Tibial nerve (tissue), 4 donors: ENCODE data around the gene CHTF18. TPM values are rescaled to one million over a fixed set of nuclear protein-coding genes. Genes with fewer than 3 reads are reported as not detected.

ENCODE experiments used
- DNase-seq, 2 donors: peaks; one replicate each; pipeline ENCODE4 v3.0.0-alpha.2; 2019; ENCODE audit warnings: low spot score in 2 of 2
- H3K27ac ChIP-seq, 4 donors: fragments of 200-600 bp; sonication (generic) in 3 of 4; one replicate each; pipeline ENCODE4 v1.5.1; 2017 to 2019; ENCODE audit warnings: mild to moderate bottlenecking in 1 of 4
- H3K27me3 ChIP-seq, 2 donors: fragments of 200-600 bp; sonication (generic) in 1 of 2; one replicate each; pipeline versions ENCODE4 v1.5.1 to v1.6.0; 2017 to 2019
- H3K36me3 ChIP-seq, 3 donors: fragments of 200-600 bp; sonication (generic); one replicate each; pipeline ENCODE4 v1.5.1; 2018 to 2019
- H3K4me1 ChIP-seq, 4 donors: fragments of 200-600 bp; sonication (generic) in 3 of 4; one replicate each; pipeline ENCODE4 v1.5.1; 2017 to 2019
- H3K4me3 ChIP-seq, 4 donors: fragments of 200-600 bp; sonication (generic) in 3 of 4; one replicate each; pipeline ENCODE4 v1.5.1; 2017 to 2019; ENCODE audit warnings: mild to moderate bottlenecking in 1 of 4, moderate library complexity in 1 of 4
- H3K9me3 ChIP-seq, 4 donors: fragments of 200-600 bp; sonication (generic) in 3 of 4; one replicate each; pipeline ENCODE4 v1.5.1; 2017 to 2019
- CTCF ChIP-seq, 5 experiments: fragments of 200-600 bp in 3 of 5; fragments of 450-650 bp in 2 of 5; sonication (generic) in 3 of 5; IDR thresholded peaks; one replicate each; pipeline ENCODE4 v1.5.1; 2016 to 2019; ENCODE audit warnings: antibody characterized with exemption in 5 of 5, mild to moderate bottlenecking in 3 of 5, moderate library complexity in 2 of 5
- EP300 ChIP-seq, 2 donors: sonication (generic); formaldehyde crosslinking; IDR thresholded peaks; one replicate each; pipeline ENCODE4 v1.6.1; 2017; ENCODE audit warnings: antibody characterized with exemption in 2 of 2, mild to moderate bottlenecking in 1 of 2
- POLR2A ChIP-seq, 2 donors: fragments of 450-650 bp; IDR thresholded peaks; one replicate each; pipeline ENCODE4 v1.6.1; 2017; ENCODE audit warnings: antibody characterized with exemption in 2 of 2, mild to moderate bottlenecking in 2 of 2, moderate library complexity in 2 of 2
- WGBS, 2 donors: methylation state at CpG; one replicate each; pipeline ENCODE4 v1.1.5; 2018; 5-methylcytosine and 5-hydroxymethylcytosine counted together
- small RNA-seq: library from RNA; depleted of rRNA; stranded (forward); fragments of <200 nt; gene quantifications from one replicate; pipeline ENCODE3, GENCODE V24; 2016
- total RNA-seq, 4 donors: library from RNA; depleted of rRNA; stranded (reverse); fragments of >200 nt; gene quantifications; one replicate each; pipeline ENCODE4 v1.1.0, GENCODE V29; 2016

The CHTF18 gene
- total RNA-seq, 4 donors from 2014 or later, result 6.1 to 57.5 (median 17.7) TPM

- H3K27me3 ChIP-seq, result peaks cover 0 to 17% of the 10 kb centered on the region in 2 donors
- H3K27ac ChIP-seq, result no peak overlapping the region
- DNase-seq, result no peak
- WGBS, 2 donors, result 91 to 92% methylated on average over 40 to 48 of the region's 48 CpGs
- H3K4me3 ChIP-seq, result no peak overlapping the region
- no peaks in the 10 kb centered on the region for H3K36me3 ChIP-seq
- TF ChIP-seq POLR2A (IDR thresholded peaks at IDR 0.05) (no peak), CTCF (IDR thresholded peaks at IDR 0.05) (no peak), EP300 (IDR thresholded peaks at IDR 0.05) (no peak)
- H3K9me3 ChIP-seq, result no peaks in the 10 kb centered on the region
- no peaks in the 10 kb centered on the region for H3K4me1 ChIP-seq
Measured at GRCh38 chr16:844638-845350, 56.4 kb downstream of the CHTF18 start.

GRCh38 chr16:845351-845745 is 56.9 kb downstream of the CHTF18 start:
- H3K27ac ChIP-seq, result no peak overlapping the region
- no peak overlapping the region for H3K4me3 ChIP-seq
- TF ChIP-seq CTCF (IDR thresholded peaks at IDR 0.05) (no peak), EP300 (IDR thresholded peaks at IDR 0.05) (no peak), POLR2A (IDR thresholded peaks at IDR 0.05) (no peak)
- DNase-seq, result no peak
- H3K4me1 ChIP-seq, result no peaks in the 10 kb centered on the region
- H3K9me3 ChIP-seq, result no peaks in the 10 kb centered on the region
- 72 to 76% methylated on average over 23 to 26 of the region's 26 CpGs for WGBS, 2 donors
- H3K36me3 ChIP-seq, result no peaks in the 10 kb centered on the region
- peaks cover 0 to 12% of the 10 kb centered on the region in 2 donors for H3K27me3 ChIP-seq

GRCh38 chr16:847151-847550 is 58.7 kb downstream of the CHTF18 start:
- H3K36me3 ChIP-seq, result no peaks in the 10 kb centered on the region
- DNase-seq, result no peak
- no peak overlapping the region for H3K4me3 ChIP-seq
- 86 to 95% methylated on average over 10 of the region's 10 CpGs for WGBS, 2 donors
- no peaks in the 10 kb centered on the region for H3K4me1 ChIP-seq
- no peaks in the 10 kb centered on the region for H3K9me3 ChIP-seq
- H3K27me3 ChIP-seq, result peaks cover 0 to 2% of the 10 kb centered on the region in 2 donors
- no peak overlapping the region for H3K27ac ChIP-seq
- TF ChIP-seq EP300 (IDR thresholded peaks at IDR 0.05) (no peak), CTCF (IDR thresholded peaks at IDR 0.05) (no peak), POLR2A (IDR thresholded peaks at IDR 0.05) (no peak)

Small RNAs within 50 kb of the gene (small RNA-seq; reads per million reads assigned to genes)
- gene MIR662, result not detected

Other genes starting within 250 kb of the CHTF18 start
- gene PRR35, start 228.2 kb upstream of the CHTF18 start, total RNA-seq, result not detected
- gene NHLRC4, start 221.6 kb upstream of the CHTF18 start, total RNA-seq, result 1 to 10 TPM in 3 of 4 donors, under 1 TPM in 1; 0.98 to 5.2 (median 1.9) TPM
- 10 to 100 TPM; 49.2 to 89.6 (median 71.8) TPM for gene PIGQ, start 218.7 kb upstream of the CHTF18 start, total RNA-seq
- gene RAB40C, start 198.6 kb upstream of the CHTF18 start, total RNA-seq, result 10 to 100 TPM; 21.1 to 30.6 (median 27.5) TPM
- 1 to 10 TPM in 3 of 4 donors, under 1 TPM in 1; 0.66 to 3.9 (median 1.8) TPM for gene WFIKKN1, start 157.6 kb upstream of the CHTF18 start, total RNA-seq
- 100 to 1,000 TPM; 147 to 204 (median 176) TPM for gene METTL26, start 152.3 kb upstream of the CHTF18 start, total RNA-seq
- 10 to 100 TPM; 20.8 to 37.7 (median 32.4) TPM for gene MCRIP2, start 146.8 kb upstream of the CHTF18 start, total RNA-seq
- gene WDR90, start 139.3 kb upstream of the CHTF18 start, total RNA-seq, result 10 to 100 TPM; 26.9 to 83.7 (median 54.1) TPM
- 100 to 1,000 TPM in 3 of 4 donors, 10 to 100 TPM in 1; 68.6 to 188 (median 106) TPM for gene RHOT2, start 120.5 kb upstream of the CHTF18 start, total RNA-seq
- 1 to 10 TPM in 3 of 4 donors, under 1 TPM in 1; 0.90 to 3.5 (median 1.9) TPM for gene RHBDL1, start 112.9 kb upstream of the CHTF18 start, total RNA-seq
- gene STUB1, start 108.2 kb upstream of the CHTF18 start, total RNA-seq, result 100 to 1,000 TPM; 152 to 213 (median 186) TPM
- gene JMJD8, start 104.3 kb upstream of the CHTF18 start, total RNA-seq, result 100 to 1,000 TPM in 2 of 4 donors, 10 to 100 TPM in 2; 83.1 to 119 (median 101) TPM
- 10 to 100 TPM; 13.1 to 18.2 (median 15.8) TPM for gene WDR24, start 98.2 kb upstream of the CHTF18 start, total RNA-seq
- 1 to 10 TPM; 1.5 to 5.7 (median 3.5) TPM for gene FBXL16, start 82.8 kb upstream of the CHTF18 start, total RNA-seq
- 100 to 1,000 TPM in 3 of 4 donors, 10 to 100 TPM in 1; 78.8 to 131 (median 108) TPM for gene METRN, start 73.5 kb upstream of the CHTF18 start, total RNA-seq
- 10 to 100 TPM; 43.7 to 98.7 (median 78.6) TPM for gene ANTKMT, start 67.5 kb upstream of the CHTF18 start, total RNA-seq
- gene CCDC78, start 62.2 kb upstream of the CHTF18 start, total RNA-seq, result 1 to 10 TPM in 2 of 4 donors, under 1 TPM in 2; 0.63 to 7.5 (median 3.0) TPM
- 10 to 100 TPM in 1 of 4 donors, 1 to 10 TPM in 3; 3.5 to 18.0 (median 6.3) TPM for gene HAGHL, start 61.5 kb upstream of the CHTF18 start, total RNA-seq
- 10 to 100 TPM; 39.8 to 53.2 (median 45.6) TPM for gene CIAO3, start 47.6 kb upstream of the CHTF18 start, total RNA-seq
- gene MSLN, start 27.9 kb upstream of the CHTF18 start, total RNA-seq, result 1 to 10 TPM in 1 of 4 donors, not detected in 3; 1.5 TPM
- 10 to 100 TPM in 3 of 4 donors, 1 to 10 TPM in 1; 8.5 to 18.3 (median 12.5) TPM for gene RPUSD1, start 239 bp upstream of the CHTF18 start, total RNA-seq
- not detected for gene GNG13, start 12.1 kb downstream of the CHTF18 start, total RNA-seq
- 10 to 100 TPM; 24.5 to 58.5 (median 31.8) TPM for gene LMF1, start 182.4 kb downstream of the CHTF18 start, total RNA-seq
- 10 to 100 TPM; 51.3 to 74.5 (median 66.3) TPM for gene SOX8, start 193.2 kb downstream of the CHTF18 start, total RNA-seq